Stimulated activated CD4-positive, alpha-beta T cell treated with anti-CD3 and anti-CD28 coated beads, Interleukin-4, amount 100 ng/mL, for 24 hours (primary cell): Measurements from ENCODE around the gene GBX1.

ENCODE experiments used
- DNase-seq: peaks from one replicate; pipeline ENCODE4 v3.0.0-alpha.2; 2020

Gene GBX1

DNA sequence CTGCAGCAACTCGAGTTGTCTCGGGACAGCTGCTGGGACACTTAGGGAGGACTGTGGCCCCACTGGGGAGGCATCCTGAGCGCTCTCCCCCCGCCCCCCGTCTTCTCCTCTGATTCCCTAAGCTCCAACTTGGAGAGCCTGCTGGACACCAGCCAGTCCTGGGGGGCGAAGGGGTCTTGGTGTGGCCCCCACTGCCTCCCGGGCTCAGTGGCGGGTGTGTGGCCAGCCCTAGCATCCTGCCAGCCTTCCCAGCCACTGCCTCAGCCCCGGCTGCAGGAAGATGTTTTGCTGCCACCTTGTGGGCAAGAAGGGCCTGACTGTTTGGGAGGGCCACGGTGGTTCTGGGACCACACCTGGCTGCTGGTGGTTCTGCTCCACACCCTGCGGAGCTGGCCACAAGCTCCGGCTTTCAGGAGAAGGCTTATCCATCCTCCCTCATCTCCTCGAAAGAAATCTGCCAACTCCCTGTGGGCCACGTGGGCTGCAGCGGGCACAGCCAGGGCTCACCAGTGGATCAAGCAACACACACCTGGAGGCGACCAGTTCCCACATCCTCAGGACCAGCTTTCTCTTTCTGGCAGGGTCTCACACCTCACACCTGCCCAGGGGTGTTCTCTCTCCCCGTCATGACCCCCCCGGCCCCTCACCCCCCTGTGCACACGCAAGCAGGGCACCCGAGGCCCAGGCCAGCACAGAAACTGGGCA lies 56.4 kb downstream of the GBX1 start:
- DNase-seq: peak; percentile 81

DNA sequence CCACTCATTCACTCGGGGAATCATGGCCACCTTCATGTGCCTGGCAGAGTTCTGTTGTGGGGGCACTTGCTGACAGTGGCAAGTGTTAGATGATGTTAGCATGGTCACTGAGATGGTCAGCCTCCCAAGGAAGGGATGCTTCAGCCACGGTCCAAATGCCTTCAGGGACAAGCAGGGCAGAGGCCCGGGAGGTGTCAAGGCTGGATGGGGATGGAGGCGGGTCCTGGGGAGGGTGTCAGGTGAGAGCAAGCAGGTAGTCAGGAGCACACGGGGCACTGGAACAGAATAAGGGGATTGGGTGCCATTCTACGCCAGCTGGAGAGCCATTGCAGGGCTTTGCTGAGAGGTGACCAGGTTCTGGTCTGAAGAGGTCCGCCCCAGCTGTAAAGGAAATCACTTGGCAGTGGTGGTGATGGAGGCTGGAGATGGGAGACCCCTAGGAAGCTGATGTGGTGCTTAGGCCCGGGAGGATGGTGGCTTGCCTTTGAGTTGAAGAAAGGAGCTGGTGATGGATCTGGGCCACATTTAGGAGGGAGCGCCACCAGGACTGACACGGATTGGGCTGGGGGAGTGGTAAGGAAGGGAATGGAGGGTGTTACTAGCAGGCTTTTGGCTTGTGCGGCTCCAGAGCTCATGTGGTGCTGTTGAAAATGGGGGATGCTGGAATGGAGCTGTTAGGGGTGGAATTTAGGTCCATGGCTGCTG lies 57.1 kb downstream of the GBX1 start:
- no peak for DNase-seq

DNA sequence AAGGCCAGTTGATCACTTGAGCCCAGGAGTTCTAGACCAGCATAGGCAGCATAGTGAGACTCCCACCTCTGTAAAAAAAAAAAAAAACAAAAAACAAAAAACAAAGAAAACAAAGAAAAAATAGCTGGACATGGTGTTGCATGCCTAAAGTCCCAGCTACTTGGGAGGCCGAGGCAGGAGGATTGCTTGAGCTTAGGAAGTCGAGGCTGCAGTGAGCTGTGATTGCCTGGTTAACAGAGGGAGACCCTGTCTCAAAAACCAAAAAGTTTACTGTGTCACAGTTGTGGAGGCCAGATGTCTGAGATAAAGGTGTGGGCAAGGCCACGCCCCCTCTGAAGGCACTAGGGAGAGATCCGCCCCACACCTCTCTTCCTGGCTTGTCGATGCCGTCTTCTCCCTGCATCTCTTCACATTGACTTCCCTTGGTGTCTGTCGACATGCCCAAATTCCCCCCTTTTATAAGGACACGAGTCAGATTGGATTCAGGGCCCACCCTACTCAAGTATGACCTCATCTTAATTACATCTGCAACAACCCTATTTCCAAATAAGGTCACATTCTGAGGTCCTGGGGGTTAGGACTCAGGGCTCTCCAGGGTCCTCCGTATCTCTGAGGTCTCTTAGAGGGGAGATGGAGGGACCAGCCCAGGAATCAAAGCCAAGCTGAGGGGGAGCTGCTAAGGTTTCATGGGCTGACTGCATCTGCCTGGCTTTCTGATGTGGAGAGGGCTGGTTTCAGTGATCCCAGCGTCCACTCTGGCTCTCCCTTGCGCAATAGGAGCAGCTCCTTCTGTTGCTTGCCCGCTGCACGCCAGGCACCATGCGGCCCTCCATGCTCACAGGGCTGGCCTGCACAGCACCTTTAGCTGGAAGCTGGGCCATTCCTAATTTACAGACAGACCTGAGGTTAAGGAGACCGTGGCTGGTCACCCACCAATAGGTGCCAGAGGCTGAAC lies 58.1 kb downstream of the GBX1 start:
- DNase-seq: no peak

DNA sequence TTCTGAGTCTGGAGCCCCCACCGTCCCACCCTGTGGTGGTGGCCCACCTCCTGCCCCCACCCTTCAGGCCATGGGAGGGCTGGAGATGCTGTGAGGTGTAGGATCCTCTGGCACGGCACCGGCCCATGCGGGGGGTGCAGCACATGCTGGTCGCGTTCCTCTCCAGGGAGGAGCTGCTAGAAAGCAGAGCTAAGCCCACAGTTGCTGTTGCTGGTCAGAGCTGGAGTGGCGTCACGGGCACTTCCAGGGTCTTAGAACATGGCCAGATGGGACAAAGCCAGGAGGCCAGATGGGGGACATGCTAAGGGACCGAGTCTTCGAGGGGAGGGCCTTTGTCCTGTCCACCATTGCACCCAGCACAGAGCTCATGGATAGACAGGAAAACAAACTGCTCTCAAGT lies 59.6 kb downstream of the GBX1 start:
- no peak for DNase-seq

DNA sequence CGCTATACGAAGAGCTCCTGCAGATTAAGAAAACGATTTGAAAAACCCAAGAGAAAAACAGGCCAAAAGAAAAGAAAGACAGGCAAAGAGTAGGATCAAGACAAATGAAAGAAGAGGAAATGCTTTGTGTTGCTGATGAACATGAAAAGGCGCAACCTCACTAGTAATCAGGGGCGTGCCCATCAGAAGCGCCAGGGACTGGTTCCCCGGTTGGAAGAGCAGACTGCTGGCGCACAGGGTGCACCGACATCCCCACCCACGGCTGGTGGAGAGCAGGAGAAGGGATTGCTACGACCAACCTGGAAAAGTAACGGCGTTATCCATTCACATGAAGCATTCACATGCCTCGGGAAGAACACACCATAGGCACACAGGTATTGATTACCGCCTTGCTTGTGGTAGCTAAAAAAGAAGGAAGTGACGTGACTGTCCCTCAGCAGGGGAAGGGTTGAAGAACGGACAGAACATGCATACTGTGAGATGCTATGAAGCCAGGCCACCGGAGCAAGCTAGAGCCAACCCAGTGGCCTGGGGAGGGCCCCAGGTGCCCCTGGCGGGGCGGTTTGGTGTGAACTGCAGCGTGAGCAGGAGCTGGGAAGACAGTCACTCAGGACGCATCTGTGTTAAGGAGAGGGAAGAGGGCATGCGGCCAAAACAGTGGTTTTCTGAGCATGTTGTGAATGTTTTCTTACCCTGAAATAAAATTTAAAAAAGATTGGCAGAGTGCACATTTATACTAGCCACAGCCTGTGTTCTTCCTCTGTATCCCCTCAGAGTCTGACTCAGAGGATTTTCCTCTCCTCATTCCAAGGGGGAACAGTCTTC lies 62.9 kb downstream of the GBX1 start:
- no peak for DNase-seq

DNA sequence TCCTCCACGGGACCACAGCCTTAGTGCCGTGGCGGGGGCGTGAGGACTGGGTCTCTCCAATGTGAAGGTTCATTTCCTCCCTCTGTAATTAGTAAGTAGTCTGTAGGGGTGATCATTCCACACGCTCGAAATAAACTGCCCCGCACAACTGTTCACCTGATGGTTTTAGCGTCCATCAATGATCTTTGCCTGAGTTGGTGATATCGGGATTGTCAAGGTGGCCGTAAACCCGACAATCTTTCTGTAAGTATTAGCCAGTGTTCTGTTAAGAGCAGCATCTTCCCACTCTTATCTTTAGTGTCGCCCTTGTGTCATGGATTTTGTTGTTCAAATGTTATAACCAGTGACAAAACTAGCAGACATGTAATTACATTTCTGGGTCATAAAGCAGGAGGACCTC lies 63.5 kb downstream of the GBX1 start:
- no peak for DNase-seq

DNA sequence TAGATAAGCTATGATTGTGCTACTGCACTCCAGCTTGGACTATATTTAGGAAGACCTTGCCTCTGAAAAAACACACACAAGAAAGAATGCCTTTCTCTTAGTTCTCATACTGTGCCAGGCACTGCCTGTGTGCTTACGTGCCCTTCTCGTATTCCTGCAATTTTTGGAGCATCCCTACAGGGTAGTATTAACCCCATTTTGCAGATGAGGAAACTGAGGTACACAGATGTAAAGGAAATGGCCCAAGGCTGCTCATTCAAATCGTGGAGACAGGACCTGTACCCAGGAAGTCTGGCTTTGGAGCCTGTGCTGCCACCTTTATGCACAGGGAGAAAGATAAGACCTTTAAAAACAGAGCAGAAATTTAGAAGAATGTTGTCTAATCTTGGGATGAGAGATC lies 64.5 kb downstream of the GBX1 start:
- DNase-seq: no peak

DNA sequence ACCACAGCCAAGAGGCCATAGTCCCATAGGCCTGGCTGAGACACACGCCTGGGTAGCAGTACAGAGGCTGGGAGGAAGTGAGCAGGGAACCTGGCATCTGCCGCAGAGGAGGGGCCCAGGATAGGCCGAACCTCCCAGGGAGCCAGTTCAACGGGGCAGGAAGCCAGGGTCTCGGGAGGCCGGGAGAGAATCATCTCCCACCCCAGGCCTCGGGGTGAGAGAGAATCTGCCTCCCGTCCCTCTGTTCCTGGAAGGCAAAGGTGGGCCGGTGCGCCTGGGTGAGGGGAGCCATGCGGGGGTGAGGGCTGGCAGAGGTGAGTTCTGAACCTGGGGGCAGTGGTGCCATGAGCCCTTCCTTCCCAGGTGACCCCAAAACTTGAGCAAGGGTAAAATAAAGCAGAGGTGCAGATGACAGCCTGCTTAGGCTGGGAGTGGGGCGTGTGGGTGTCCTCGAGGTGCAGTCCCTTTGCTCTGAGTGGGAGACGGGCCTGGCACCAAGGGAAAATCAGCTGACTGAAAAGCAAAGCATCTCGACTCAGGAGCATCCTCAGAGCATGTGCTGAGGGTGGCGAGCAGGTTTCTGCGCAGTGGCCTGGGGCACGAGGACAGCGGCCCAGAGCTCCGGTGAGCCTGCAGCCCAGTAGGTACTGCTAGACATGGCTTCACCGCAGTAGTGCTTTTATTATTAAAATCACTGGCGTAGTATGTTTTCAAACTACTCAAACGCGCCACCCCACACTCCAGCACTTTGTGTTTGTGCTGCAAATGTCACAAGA lies 65.7 kb downstream of the GBX1 start:
- DNase-seq: no peak

DNA sequence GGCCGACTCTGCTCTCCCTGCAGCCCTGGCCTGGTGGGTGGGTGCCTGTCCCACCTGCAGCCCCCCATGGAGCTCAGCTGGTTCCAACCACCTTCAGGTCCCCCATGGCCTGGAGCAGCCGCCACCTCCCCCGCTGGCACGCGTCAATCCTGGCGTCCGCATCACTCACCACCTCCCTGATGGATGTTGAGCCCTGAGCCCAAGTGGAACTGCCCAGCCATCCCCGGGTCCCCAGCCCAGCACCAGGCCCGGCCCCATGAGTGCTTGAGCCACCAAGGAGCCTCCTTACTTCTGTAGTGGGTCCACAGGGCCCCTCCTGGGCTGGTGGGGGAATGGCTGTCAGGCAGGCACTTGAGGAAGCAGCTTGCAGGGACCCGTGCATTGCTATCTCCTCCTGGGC lies 66.6 kb downstream of the GBX1 start:
- DNase-seq: no peak

DNA sequence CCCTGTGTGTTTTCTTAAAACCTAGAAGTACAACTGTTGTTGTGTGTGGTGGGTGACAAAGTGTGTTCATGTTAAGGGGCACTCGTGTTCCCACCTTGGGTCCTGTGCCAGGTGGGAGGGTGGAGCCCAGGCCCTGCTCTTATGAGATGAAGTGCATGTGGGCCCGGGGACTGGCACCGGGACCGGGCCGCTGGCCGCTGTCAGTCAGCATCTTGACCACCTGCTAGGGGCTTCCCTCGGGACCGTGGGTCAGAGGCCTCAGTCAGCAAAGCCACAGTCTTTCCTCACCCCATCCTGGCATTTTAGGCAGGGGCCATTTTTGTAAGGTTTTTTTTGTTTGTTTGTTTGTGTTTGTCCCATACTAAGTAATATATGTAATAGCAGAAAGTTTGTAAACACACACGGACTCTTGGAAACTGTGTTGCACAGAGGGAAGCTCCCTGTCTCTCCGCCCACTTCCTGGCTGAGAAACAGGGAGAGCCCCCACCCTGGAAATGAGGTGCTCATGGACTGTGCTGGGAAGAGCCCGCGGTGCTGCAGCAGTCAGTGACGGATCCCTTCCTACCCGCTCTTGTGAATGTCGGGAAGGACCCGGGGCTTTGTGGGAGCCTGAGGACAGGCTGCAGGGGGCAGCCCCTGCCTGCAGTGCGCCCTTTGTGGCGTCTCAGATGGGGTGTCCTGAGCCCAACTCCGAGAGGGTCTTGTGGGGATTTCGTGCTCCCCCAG lies 67.8 kb downstream of the GBX1 start:
- no peak for DNase-seq
